ENCODE results near the gene KRTAP5-4. TPM values are rescaled to one million over a fixed set of nuclear protein-coding genes. Genes with fewer than 3 reads are reported as not detected.
"Not testable (repeated sequence)": the region's sequence is repeated elsewhere in the genome, so short reads cannot be mapped to it uniquely, and the experiment has no call there.

Gene KRTAP5-4, protein sequence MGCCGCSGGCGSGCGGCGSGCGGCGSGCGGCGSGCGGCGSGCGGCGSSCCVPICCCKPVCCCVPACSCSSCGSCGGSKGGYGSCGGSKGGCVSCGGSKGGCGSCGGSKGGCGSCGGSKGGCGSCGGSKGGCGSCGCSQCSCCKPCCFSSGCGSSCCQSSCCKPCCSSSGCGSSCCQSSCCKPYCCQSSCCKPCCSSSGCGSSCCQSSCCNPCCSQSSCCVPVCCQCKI
- total RNA-seq (2022): not detected in 2 replicates
- Bru-seq, nascent RNA: not detected
- not detected for BruChase-seq, experiment 1, labeled RNA remaining after a 6-hour chase
- not detected for BruChase-seq, experiment 2, labeled RNA remaining after a 2-hour chase
- long read RNA-seq: 0 reads

DNA sequence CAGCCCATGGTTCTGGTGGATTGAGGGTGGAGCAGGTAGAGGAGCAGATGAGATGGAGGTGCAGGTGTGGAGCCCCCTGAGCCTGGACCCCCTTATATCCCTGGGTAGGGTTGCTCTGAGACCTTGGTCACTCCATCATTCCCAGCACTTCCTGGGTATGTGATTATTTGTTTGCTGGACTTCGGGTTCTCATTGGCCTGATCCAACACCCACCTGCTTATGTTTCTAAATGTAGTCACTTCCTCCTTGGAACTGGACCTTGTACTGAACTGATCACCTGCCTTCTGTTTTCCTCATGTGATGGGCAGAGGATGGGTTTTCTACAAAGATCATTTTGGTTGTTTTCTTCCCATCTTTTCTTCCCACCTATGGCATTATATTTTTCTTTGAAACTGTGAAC lies at the start of gene KRTAP5-4:
TSS of gene KRTAP5-4 (minus strand) at position 53 of the 400 bp plus-strand sequence. CDS start at position 8, 45 bp downstream.
- H3K27ac Mint-ChIP-seq (ENCODE audit: unreplicated experiment): no peak within 1 kb of the TSS
- no peaks in the 10 kb centered on the region for H3K36me3 Mint-ChIP-seq (ENCODE audit: insufficient read depth, unreplicated experiment)
- no peaks in the 10 kb centered on the region for H3K9me3 Mint-ChIP-seq (ENCODE audit: low read depth, unreplicated experiment)
- TF ChIP-seq, protein P1, sequence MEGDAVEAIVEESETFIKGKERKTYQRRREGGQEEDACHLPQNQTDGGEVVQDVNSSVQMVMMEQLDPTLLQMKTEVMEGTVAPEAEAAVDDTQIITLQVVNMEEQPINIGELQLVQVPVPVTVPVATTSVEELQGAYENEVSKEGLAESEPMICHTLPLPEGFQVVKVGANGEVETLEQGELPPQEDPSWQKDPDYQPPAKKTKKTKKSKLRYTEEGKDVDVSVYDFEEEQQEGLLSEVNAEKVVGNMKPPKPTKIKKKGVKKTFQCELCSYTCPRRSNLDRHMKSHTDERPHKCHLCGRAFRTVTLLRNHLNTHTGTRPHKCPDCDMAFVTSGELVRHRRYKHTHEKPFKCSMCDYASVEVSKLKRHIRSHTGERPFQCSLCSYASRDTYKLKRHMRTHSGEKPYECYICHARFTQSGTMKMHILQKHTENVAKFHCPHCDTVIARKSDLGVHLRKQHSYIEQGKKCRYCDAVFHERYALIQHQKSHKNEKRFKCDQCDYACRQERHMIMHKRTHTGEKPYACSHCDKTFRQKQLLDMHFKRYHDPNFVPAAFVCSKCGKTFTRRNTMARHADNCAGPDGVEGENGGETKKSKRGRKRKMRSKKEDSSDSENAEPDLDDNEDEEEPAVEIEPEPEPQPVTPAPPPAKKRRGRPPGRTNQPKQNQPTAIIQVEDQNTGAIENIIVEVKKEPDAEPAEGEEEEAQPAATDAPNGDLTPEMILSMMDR (IDR thresholded peaks at IDR 0.05; ENCODE audit: unreplicated experiment): no peak
- intact Hi-C loops (cut with micrococcal nuclease; ENCODE audit: unreplicated experiment): no loop called here
- peaks cover 88% of the 10 kb centered on the region for H3K27me3 Mint-ChIP-seq (ENCODE audit: unreplicated experiment)
- DNase-seq: no peak
- H3K4me3 Mint-ChIP-seq (ENCODE audit: low read depth, unreplicated experiment): no peak within 1 kb of the TSS
- no TSS peak for BruUV-seq (replicated peaks)
- CTCF ChIA-PET: no interaction called here
- H3K4me1 Mint-ChIP-seq (ENCODE audit: low read depth, unreplicated experiment): no peaks in the 10 kb centered on the region

DNA sequence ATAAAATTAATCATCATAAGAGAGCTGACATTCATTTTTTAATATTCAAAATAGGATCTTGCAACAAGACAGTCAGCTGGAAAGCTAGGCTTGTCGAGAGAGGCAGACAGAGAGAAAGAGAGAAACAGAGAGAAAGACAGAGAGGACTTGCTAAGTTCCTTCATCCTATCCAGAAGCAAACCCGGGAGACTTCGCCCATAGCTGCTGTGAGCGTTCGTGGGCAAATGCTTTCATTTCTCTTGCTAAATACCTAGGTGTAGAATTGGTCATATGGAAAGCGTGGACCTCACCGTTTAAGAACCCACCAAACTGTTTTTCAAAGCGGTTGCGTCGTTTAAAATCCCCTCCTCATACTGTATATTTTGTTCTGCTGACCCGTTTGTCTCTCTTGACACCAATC lies 49.7 kb upstream of the KRTAP5-4 start:
- DNase-seq: no peak
- no peak overlapping the region for H3K4me3 Mint-ChIP-seq (ENCODE audit: low read depth, unreplicated experiment)
- H3K36me3 Mint-ChIP-seq (ENCODE audit: insufficient read depth, unreplicated experiment): no peaks in the 10 kb centered on the region
- H3K9me3 Mint-ChIP-seq (ENCODE audit: low read depth, unreplicated experiment): no peaks in the 10 kb centered on the region
- TF ChIP-seq, protein P1 (IDR thresholded peaks at IDR 0.05; ENCODE audit: unreplicated experiment): no peak
- intact Hi-C loops (cut with micrococcal nuclease; ENCODE audit: unreplicated experiment): no loop called here
- no peak overlapping the region for H3K27ac Mint-ChIP-seq (ENCODE audit: unreplicated experiment)
- CTCF ChIA-PET: no interaction called here
- peaks cover 93% of the 10 kb centered on the region for H3K27me3 Mint-ChIP-seq (ENCODE audit: unreplicated experiment)
- BruUV-seq (replicated peaks): no TSS peak
- H3K4me1 Mint-ChIP-seq (ENCODE audit: low read depth, unreplicated experiment): no peaks in the 10 kb centered on the region

DNA sequence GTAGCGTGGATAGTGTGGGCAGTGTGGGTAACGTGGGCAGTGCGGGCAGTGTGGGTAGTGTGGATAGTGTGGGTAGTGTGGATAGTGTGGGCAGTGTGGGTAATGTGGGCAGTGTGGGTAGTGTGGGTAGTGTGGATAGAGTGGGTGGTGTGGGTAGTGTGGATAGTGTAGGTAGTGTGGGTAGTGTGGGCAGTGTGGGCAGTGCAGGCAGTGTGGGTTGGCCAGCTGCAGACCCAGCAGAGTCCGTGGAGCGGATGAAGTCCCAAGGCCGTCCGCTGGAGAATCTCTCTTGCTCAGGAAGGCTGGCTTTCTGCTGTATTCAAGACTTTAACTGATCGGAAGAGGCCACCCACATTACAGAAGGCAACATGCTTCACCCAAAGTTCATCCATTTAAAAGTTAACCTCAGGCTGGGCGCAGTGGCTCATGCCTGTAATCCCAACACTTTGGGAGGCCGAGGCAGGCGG lies 49.0 kb upstream of the KRTAP5-4 start:
- H3K4me3 Mint-ChIP-seq (ENCODE audit: low read depth, unreplicated experiment): no peak overlapping the region
- intact Hi-C loops (cut with micrococcal nuclease; ENCODE audit: unreplicated experiment): no loop called here
- no peaks in the 10 kb centered on the region for H3K9me3 Mint-ChIP-seq (ENCODE audit: low read depth, unreplicated experiment)
- DNase-seq: no peak
- CTCF ChIA-PET: no interaction called here
- BruUV-seq (replicated peaks): no TSS peak
- H3K27me3 Mint-ChIP-seq (ENCODE audit: unreplicated experiment): peaks cover 86% of the 10 kb centered on the region
- H3K4me1 Mint-ChIP-seq (ENCODE audit: low read depth, unreplicated experiment): no peaks in the 10 kb centered on the region
- TF ChIP-seq, protein P1 (IDR thresholded peaks at IDR 0.05; ENCODE audit: unreplicated experiment): no peak
- H3K27ac Mint-ChIP-seq (ENCODE audit: unreplicated experiment): no peak overlapping the region
- no peaks in the 10 kb centered on the region for H3K36me3 Mint-ChIP-seq (ENCODE audit: insufficient read depth, unreplicated experiment)

DNA sequence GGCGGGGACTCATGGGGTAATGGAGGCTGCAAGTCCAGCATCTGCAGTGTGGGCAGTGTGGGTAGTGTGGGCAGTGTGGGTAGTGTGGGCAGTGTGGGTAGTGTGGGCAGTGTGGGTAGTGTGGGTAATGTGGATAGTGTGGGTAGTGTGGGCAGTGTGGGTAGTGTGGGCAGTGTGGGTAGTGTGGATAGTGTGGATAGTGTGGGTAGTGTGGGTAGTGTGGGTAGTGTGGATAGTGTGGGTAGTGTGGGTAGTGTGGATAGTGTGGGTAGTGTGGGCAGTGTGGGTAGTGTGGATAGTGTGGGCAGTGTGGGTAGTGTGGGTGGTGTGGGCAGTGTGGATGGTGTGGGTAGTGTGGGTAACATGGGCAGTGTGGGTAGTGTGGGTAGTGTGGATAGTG lies 48.5 kb upstream of the KRTAP5-4 start:
- BruUV-seq (replicated peaks); CTCF ChIA-PET; H3K27ac Mint-ChIP-seq (ENCODE audit: unreplicated experiment); H3K36me3 Mint-ChIP-seq (ENCODE audit: insufficient read depth, unreplicated experiment); H3K9me3 Mint-ChIP-seq (ENCODE audit: low read depth, unreplicated experiment); intact Hi-C loops (cut with micrococcal nuclease; ENCODE audit: unreplicated experiment); DNase-seq; H3K4me3 Mint-ChIP-seq (ENCODE audit: low read depth, unreplicated experiment); H3K4me1 Mint-ChIP-seq (ENCODE audit: low read depth, unreplicated experiment): not testable (repeated sequence)
- peaks cover 85% of the 10 kb centered on the region for H3K27me3 Mint-ChIP-seq (ENCODE audit: unreplicated experiment)

DNA sequence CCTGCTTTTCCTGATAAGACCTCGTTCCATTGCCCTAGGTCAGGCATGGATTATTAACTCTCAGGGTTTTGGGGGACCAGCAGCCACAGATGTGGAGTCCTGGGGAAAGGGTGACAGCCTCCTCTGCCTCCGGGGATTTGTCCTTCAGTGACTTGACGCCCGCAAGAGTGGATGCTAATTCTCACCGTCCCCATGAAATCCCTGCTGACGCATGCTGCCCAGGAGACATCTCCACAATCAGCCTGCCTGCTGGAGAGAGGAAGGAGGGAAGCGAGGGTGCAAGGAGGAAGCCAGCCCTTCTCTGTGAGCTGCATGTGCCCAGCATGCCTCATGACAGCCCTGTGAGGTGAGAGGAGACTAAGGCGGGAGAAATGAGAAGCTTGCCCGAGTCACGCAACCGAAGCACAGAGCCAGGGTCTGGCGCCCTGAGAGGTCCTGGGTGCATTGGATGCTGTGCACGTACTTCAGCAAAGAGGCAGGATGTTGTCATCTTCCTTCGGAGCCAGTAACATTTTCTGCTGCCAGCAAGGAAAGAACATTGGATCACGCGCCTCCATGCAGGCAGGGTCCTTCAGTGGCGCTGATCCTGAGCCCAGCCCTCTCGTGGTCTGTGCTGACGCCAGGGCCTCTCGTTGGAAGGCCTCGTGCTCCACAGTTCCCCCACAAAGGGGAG lies 47.7 kb upstream of the KRTAP5-4 start:
- TF ChIP-seq, protein P1 (IDR thresholded peaks at IDR 0.05; ENCODE audit: unreplicated experiment): no peak
- CTCF ChIA-PET: no interaction called here
- BruUV-seq (replicated peaks): no TSS peak
- Mint-ChIP-seq H3K27ac (ENCODE audit: unreplicated experiment) (no peak overlapping the region), H3K36me3 (ENCODE audit: insufficient read depth, unreplicated experiment) (no peaks in the 10 kb centered on the region), H3K4me3 (ENCODE audit: low read depth, unreplicated experiment) (no peak overlapping the region), H3K4me1 (ENCODE audit: low read depth, unreplicated experiment) (no peaks in the 10 kb centered on the region), H3K9me3 (ENCODE audit: low read depth, unreplicated experiment) (no peaks in the 10 kb centered on the region), H3K27me3 (ENCODE audit: unreplicated experiment) (peaks cover 85% of the 10 kb centered on the region)
- intact Hi-C loops (cut with micrococcal nuclease; ENCODE audit: unreplicated experiment): no loop called here
- no peak for DNase-seq
